Esophagus squamous epithelium (tissue), 4 donors: ENCODE data around the gene ATP11A.

ENCODE experiments used
- POLR2A ChIP-seq, 4 donors: fragments of 450-650 bp; IDR thresholded peaks; one replicate each; pipeline ENCODE4 v1.6.1; 2017; ENCODE audit warnings: antibody characterized with exemption in 4 of 4, mild to moderate bottlenecking in 4 of 4, moderate library complexity in 3 of 4
- TF ChIP-seq, protein P1 (sequence below), 6 experiments: fragments of 450-650 bp in 4 of 6; fragments of 200-600 bp in 2 of 6; sonication (generic) in 2 of 6; IDR thresholded peaks; one replicate each; pipeline ENCODE4 v1.5.1; 2016 to 2019; ENCODE audit warnings: antibody characterized with exemption in 6 of 6, mild to moderate bottlenecking in 4 of 6, moderate library complexity in 4 of 6

DNA sequence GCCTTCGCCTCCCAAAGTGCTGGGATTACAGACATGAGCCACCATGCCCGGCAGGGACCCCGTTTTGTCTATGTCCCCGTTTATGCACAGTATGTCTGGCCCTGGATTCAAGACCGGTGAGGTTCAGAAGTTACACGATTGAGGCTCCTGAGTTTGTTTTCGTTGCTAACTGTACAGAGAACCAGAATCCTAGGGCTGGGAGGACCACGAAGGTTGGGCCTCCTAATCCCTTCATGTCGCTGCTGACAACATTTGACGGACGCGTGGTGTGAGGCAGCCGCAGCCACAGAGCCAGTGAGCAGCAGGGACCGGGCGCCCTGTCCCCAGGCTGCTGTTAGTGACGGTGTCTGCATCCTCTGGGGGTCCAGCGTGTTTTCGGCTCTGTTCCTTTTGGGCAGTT, 91.4 kb downstream of the ATP11A start:
- TF ChIP-seq, protein P1, sequence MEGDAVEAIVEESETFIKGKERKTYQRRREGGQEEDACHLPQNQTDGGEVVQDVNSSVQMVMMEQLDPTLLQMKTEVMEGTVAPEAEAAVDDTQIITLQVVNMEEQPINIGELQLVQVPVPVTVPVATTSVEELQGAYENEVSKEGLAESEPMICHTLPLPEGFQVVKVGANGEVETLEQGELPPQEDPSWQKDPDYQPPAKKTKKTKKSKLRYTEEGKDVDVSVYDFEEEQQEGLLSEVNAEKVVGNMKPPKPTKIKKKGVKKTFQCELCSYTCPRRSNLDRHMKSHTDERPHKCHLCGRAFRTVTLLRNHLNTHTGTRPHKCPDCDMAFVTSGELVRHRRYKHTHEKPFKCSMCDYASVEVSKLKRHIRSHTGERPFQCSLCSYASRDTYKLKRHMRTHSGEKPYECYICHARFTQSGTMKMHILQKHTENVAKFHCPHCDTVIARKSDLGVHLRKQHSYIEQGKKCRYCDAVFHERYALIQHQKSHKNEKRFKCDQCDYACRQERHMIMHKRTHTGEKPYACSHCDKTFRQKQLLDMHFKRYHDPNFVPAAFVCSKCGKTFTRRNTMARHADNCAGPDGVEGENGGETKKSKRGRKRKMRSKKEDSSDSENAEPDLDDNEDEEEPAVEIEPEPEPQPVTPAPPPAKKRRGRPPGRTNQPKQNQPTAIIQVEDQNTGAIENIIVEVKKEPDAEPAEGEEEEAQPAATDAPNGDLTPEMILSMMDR (IDR thresholded peaks at IDR 0.05) = no peak
- no peak for TF ChIP-seq POLR2A (IDR thresholded peaks at IDR 0.05)
